ENCODE data around the gene RASA1. TPM values are rescaled to one million over a fixed set of nuclear protein-coding genes. Genes with fewer than 3 reads are reported as not detected.
"Not testable (repeated sequence)": the region's sequence is repeated elsewhere in the genome, so short reads cannot be mapped to it uniquely, and the experiment has no call there.

The RASA1 gene
- total RNA-seq, 2 donors from 2014 or later = 26.3 to 29.1 TPM

GRCh38 chr5:87263498-87263897, 4.2 kb upstream of the RASA1 start:
- H3K27ac Mint-ChIP-seq = peak overlapping the region; percentile 14

GRCh38 chr5:87266914-87267573, 639 bp upstream of the RASA1 start:
- Mint-ChIP-seq H3K27ac (peak overlapping the region; percentile 94), H3K4me1 (peaks cover 27% of the 10 kb centered on the region), H3K4me3 (peak overlapping the region; percentile 98), H3K36me3 (ENCODE audit: low read depth) (peaks cover 3% of the 10 kb centered on the region), H3K27me3 (no peaks in the 10 kb centered on the region)
- ATAC-seq (no peak), DNase-seq (no peak)
- no peaks in the 10 kb centered on the region for H3K9me3 ChIP-seq (ENCODE audit: control insufficient read depth, low read length, poor library complexity, severe bottlenecking)

More at GRCh38 chr5:87263498-87263897, 4.2 kb upstream of the RASA1 start:
- no peaks in the 10 kb centered on the region for H3K9me3 ChIP-seq (ENCODE audit: control insufficient read depth, low read length, poor library complexity, severe bottlenecking)
- no peak for ATAC-seq
- H3K4me1 Mint-ChIP-seq = peaks cover 10% of the 10 kb centered on the region
- H3K36me3 Mint-ChIP-seq (ENCODE audit: low read depth) = peaks cover 3% of the 10 kb centered on the region
- DNase-seq = no peak
- no peaks in the 10 kb centered on the region for H3K27me3 Mint-ChIP-seq
- no peak overlapping the region for H3K4me3 Mint-ChIP-seq

GRCh38 chr5:87268126-87268969, 665 bp downstream of the RASA1 start:
- Mint-ChIP-seq H3K27ac (peak overlapping the region; percentile 94), H3K36me3 (ENCODE audit: low read depth) (peaks cover 3% of the 10 kb centered on the region), H3K4me3 (peak overlapping the region; percentile 98), H3K27me3 (no peaks in the 10 kb centered on the region), H3K4me1 (peaks cover 27% of the 10 kb centered on the region)
- DNase-seq = peak; percentile 48 to 66 (median 48)
- peak; percentile 76 for ATAC-seq
- H3K9me3 ChIP-seq (ENCODE audit: control insufficient read depth, low read length, poor library complexity, severe bottlenecking) = no peaks in the 10 kb centered on the region

- no peak for ATAC-seq
- peaks cover 27% of the 10 kb centered on the region for H3K4me1 Mint-ChIP-seq
- H3K9me3 ChIP-seq (ENCODE audit: control insufficient read depth, low read length, poor library complexity, severe bottlenecking) = no peaks in the 10 kb centered on the region
- H3K36me3 Mint-ChIP-seq (ENCODE audit: low read depth) = peaks cover 3% of the 10 kb centered on the region
- no peaks in the 10 kb centered on the region for H3K27me3 Mint-ChIP-seq
- peak overlapping the region; percentile 98 for H3K4me3 Mint-ChIP-seq
- H3K27ac Mint-ChIP-seq = peak overlapping the region; percentile 94
- no peak for DNase-seq
Measured at GRCh38 chr5:87268970-87269377, 1.3 kb downstream of the RASA1 start.

- peak overlapping the region; percentile 36 for H3K4me3 Mint-ChIP-seq
- H3K4me1 Mint-ChIP-seq = peaks cover 42% of the 10 kb centered on the region
- H3K27ac Mint-ChIP-seq; DNase-seq; H3K9me3 ChIP-seq (ENCODE audit: control insufficient read depth, low read length, poor library complexity, severe bottlenecking); H3K36me3 Mint-ChIP-seq (ENCODE audit: low read depth); H3K27me3 Mint-ChIP-seq; ATAC-seq: not testable (repeated sequence)
Measured at GRCh38 chr5:87270888-87271287, 3.2 kb downstream of the RASA1 start.

- peaks cover 4% of the 10 kb centered on the region for H3K36me3 Mint-ChIP-seq (ENCODE audit: low read depth)
- ATAC-seq = no peak
- peaks cover 47% of the 10 kb centered on the region for H3K4me1 Mint-ChIP-seq
- DNase-seq = no peak
- H3K9me3 ChIP-seq (ENCODE audit: control insufficient read depth, low read length, poor library complexity, severe bottlenecking) = no peaks in the 10 kb centered on the region
- no peaks in the 10 kb centered on the region for H3K27me3 Mint-ChIP-seq
- peak overlapping the region; percentile 75 for H3K4me3 Mint-ChIP-seq
- peak overlapping the region; percentile 49 for H3K27ac Mint-ChIP-seq
Measured at GRCh38 chr5:87276655-87277054, 9.0 kb downstream of the RASA1 start.

- H3K4me1 Mint-ChIP-seq = peaks cover 51% of the 10 kb centered on the region
- H3K36me3 Mint-ChIP-seq (ENCODE audit: low read depth) = peaks cover 4% of the 10 kb centered on the region
- H3K27ac Mint-ChIP-seq = peak overlapping the region; percentile 49
- no peaks in the 10 kb centered on the region for H3K27me3 Mint-ChIP-seq
- no peak overlapping the region for H3K4me3 Mint-ChIP-seq
- H3K9me3 ChIP-seq (ENCODE audit: control insufficient read depth, low read length, poor library complexity, severe bottlenecking) = no peaks in the 10 kb centered on the region
- DNase-seq (no peak), ATAC-seq (no peak)
Measured at GRCh38 chr5:87277279-87277835, 9.7 kb downstream of the RASA1 start.

GRCh38 chr5:87278590-87279100, 11.0 kb downstream of the RASA1 start:
- DNase-seq = no peak
- Mint-ChIP-seq H3K4me3 (no peak overlapping the region), H3K27me3 (no peaks in the 10 kb centered on the region), H3K4me1 (peaks cover 58% of the 10 kb centered on the region), H3K27ac (peak overlapping the region; percentile 49), H3K36me3 (ENCODE audit: low read depth) (peaks cover 4% of the 10 kb centered on the region)
- ATAC-seq = no peak
- H3K9me3 ChIP-seq (ENCODE audit: control insufficient read depth, low read length, poor library complexity, severe bottlenecking) = no peaks in the 10 kb centered on the region

- H3K27ac Mint-ChIP-seq = peak overlapping the region; percentile 92
- ATAC-seq = peak; percentile 93
- no peaks in the 10 kb centered on the region for H3K27me3 Mint-ChIP-seq
- no peak for DNase-seq
- H3K9me3 ChIP-seq (ENCODE audit: control insufficient read depth, low read length, poor library complexity, severe bottlenecking) = no peaks in the 10 kb centered on the region
- peaks cover 4% of the 10 kb centered on the region for H3K36me3 Mint-ChIP-seq (ENCODE audit: low read depth)
- peak overlapping the region; percentile 87 for H3K4me3 Mint-ChIP-seq
- peaks cover 40% of the 10 kb centered on the region for H3K4me1 Mint-ChIP-seq
Measured at GRCh38 chr5:87282269-87282668, 14.6 kb downstream of the RASA1 start.

GRCh38 chr5:87287266-87287665, 19.6 kb downstream of the RASA1 start:
- not testable (repeated sequence) for DNase-seq; H3K9me3 ChIP-seq (ENCODE audit: control insufficient read depth, low read length, poor library complexity, severe bottlenecking); H3K4me3 Mint-ChIP-seq; H3K27me3 Mint-ChIP-seq; ATAC-seq; H3K27ac Mint-ChIP-seq; H3K36me3 Mint-ChIP-seq (ENCODE audit: low read depth)
- H3K4me1 Mint-ChIP-seq = peaks cover 33% of the 10 kb centered on the region

GRCh38 chr5:87298692-87299362, 31.1 kb downstream of the RASA1 start:
- DNase-seq (no peak), ATAC-seq (no peak)
- Mint-ChIP-seq H3K27ac (peak overlapping the region; percentile 95), H3K4me3 (no peak overlapping the region), H3K36me3 (ENCODE audit: low read depth) (peaks cover 9% of the 10 kb centered on the region), H3K27me3 (no peaks in the 10 kb centered on the region), H3K4me1 (peaks cover 56% of the 10 kb centered on the region)
- H3K9me3 ChIP-seq (ENCODE audit: control insufficient read depth, low read length, poor library complexity, severe bottlenecking) = no peaks in the 10 kb centered on the region

- Mint-ChIP-seq H3K4me3 (no peak overlapping the region), H3K4me1 (peaks cover 50% of the 10 kb centered on the region), H3K27ac (no peak overlapping the region), H3K27me3 (no peaks in the 10 kb centered on the region), H3K36me3 (ENCODE audit: low read depth) (peaks cover 10% of the 10 kb centered on the region)
- no peak for ATAC-seq
- H3K9me3 ChIP-seq (ENCODE audit: control insufficient read depth, low read length, poor library complexity, severe bottlenecking) = no peaks in the 10 kb centered on the region
- no peak for DNase-seq
Measured at GRCh38 chr5:87300176-87300575, 32.5 kb downstream of the RASA1 start.

- Mint-ChIP-seq H3K27ac (no peak overlapping the region), H3K27me3 (no peaks in the 10 kb centered on the region), H3K4me3 (no peak overlapping the region), H3K4me1 (peaks cover 50% of the 10 kb centered on the region), H3K36me3 (ENCODE audit: low read depth) (peaks cover 12% of the 10 kb centered on the region)
- peak; percentile 62 for ATAC-seq
- no peaks in the 10 kb centered on the region for H3K9me3 ChIP-seq (ENCODE audit: control insufficient read depth, low read length, poor library complexity, severe bottlenecking)
- DNase-seq = no peak
Measured at GRCh38 chr5:87300744-87301143, 33.1 kb downstream of the RASA1 start.
